GM12801 (cell line): ENCODE results near the gene PTPRN2.

Experiments
- TF ChIP-seq, protein P1 (sequence below): IDR thresholded peaks from one replicate; pipeline ENCODE4 v1.5.1; 2011; ENCODE audit warnings: control low read depth; ENCODE audit not compliant: insufficient read length; ENCODE audit errors: extremely low read depth

PTPRN2 gene

DNA sequence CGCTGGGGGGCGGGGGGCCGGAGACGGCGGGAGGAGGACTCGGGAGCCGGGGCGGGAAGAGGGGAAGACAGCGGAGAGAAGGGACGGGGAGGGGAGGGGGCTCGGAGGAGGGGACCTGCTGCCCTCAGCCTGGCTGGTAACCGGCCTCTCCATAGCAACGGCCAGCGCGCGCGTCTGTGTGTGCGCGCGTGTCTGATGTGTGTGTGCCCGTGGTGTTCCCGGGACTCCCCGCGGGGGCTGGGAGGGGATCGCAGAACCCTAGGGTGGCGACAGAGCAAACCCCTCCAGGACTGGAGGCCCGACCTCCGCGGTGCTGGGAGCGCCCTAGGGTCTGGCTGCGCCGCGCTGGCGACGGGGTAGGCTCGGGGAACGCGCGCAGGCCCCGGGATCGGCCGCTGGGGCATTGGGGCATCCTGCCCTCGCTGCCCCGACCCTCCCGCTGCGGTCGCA lies 894.5 kb downstream of the PTPRN2 start:
- TF ChIP-seq, protein P1, sequence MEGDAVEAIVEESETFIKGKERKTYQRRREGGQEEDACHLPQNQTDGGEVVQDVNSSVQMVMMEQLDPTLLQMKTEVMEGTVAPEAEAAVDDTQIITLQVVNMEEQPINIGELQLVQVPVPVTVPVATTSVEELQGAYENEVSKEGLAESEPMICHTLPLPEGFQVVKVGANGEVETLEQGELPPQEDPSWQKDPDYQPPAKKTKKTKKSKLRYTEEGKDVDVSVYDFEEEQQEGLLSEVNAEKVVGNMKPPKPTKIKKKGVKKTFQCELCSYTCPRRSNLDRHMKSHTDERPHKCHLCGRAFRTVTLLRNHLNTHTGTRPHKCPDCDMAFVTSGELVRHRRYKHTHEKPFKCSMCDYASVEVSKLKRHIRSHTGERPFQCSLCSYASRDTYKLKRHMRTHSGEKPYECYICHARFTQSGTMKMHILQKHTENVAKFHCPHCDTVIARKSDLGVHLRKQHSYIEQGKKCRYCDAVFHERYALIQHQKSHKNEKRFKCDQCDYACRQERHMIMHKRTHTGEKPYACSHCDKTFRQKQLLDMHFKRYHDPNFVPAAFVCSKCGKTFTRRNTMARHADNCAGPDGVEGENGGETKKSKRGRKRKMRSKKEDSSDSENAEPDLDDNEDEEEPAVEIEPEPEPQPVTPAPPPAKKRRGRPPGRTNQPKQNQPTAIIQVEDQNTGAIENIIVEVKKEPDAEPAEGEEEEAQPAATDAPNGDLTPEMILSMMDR: no peak

DNA sequence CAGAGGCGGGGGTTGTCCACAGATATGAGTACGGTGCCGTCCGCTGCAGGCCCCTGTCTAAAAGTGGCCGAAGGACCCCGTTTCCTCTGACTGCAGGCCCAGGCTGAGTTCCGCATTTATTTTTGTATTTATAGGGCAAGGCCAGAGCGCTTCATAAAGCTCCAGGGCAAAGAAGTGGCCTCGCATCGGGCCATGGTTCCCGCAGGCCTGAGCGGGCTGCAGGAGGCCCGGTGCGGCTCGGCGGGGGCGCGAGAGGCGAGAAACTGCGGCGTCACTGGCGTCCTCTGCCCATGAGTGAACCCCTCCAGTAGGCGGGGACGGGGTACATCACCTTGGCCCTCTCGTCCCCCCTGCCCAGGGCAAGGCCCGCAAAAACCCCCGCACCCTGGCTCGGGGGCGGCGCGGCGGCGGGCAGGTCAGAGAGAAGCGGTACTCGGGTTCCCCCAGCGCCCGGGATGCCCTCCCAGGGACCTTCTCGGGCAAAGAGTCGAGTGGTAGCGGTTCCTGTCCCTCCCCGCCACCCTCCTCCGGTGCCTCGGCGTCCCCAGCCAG lies 895.1 kb downstream of the PTPRN2 start:
- TF ChIP-seq, protein P1: no peak

DNA sequence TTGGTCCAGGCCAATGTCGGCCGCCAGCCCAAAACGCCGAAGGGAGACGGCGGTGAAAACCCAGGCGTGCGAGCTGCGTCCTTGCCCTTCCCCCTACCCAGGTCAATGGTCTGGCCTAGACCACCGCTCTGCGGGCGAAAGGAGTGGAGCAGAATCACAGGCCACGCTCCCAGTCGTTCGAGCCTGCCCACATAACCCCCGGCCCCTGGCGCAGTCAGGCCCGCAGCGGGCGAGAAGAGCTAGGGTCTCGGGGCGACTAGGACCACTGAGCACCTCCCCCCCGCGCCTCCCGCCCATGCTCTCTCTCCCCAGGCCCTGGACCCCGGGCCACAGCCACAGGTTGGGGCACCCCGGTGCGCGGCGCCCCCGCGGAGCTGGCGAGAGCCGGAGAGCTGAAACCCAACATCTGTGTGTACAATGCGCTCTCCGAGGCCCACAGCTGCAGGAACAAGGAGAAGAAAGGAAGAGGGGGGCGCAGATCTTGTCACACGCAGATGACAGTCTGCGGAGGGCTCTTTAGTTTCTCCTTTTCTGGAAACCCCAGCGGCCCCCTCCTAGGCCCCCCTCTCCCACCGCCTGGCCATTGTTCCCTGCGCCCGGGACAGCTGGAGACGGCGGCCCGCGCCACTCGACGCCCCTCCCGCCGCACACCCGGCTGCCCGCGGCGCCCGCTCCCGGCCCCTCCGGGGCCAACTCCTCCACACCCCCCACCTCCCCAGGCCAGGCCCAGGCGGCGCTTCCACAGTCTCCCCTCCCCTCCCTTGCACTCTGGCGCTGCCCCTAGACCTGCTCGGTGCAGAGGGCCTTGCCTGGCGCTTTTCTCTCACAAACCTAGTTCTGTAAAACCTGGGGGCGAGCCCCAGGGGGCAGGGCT lies 895.8 kb downstream of the PTPRN2 start:
- TF ChIP-seq, protein P1: no peak

DNA sequence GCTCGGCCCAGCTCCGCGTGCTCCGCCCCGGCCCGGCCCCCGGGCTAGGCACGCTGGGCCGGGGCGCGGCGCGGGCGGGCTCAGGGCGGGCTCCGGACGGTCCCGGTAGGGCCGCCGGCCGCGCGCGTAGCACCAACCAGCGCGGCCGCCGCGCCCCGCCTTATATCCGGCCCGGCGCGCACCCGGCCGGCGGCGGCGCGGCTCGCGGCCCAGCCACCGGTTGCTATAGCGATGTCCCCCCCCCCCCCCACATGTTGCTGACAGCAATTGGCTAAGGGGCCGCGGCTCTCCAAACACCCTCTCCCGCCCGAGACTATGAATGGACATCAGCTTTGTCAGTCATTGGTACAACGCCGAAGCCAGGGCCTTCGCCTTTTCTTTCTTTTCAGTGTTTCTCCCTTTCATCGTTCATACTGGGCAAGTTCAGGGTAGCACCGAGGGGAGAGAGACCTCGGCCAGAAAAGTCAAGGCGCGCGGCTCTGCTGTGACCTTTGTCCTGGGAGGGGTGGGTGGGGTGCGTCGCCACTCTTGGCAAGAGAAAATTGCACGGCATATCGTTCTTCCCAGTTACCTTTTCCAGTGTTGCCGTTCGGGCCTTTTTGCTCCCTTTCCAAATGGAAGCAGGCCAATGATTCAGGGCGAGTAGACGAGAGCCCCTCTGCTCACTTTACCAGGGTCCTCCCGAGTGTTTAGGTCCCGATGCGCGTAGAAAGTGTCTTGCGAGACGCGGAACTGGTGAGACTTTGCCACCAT lies 896.6 kb downstream of the PTPRN2 start:
- TF ChIP-seq, protein P1: no peak

DNA sequence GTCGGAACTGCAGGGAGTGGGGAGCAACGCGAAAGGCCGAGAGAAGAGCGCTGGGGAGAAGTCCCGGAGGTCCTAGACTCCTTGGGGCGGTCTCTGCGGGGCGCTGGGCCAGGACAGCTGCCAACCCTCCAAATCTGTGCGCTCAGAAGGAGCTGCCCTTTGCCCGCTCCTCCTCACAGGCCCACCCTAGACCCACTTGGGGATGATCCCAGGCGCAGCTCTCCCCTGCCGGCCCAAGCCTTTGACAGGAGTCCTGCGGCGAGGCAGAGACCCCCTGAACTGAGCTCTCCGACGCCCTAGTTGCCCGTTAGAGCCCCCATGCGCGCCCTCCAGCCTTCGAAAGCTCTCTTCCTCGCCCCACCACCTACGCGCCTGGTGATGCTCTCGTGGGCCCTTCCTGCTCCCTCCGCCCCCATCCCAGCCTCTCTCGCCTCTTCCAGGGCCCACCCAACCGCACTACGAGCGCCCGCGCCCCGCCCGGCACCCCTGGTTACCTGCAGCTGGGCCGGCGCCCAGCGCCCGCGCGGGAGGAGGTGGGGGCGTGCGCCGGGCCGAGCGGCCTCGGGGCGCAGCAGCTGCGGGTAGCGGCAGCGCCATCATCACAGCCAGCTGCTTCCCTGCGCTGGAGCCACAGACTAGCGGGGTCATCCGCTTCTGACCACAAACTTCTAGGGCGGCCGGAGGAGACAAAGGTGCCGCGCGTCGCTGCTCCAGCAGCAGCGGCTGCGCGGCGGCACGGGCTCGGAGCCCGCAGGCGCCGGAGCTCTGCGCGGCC lies 897.4 kb downstream of the PTPRN2 start:
- TF ChIP-seq, protein P1: no peak

DNA sequence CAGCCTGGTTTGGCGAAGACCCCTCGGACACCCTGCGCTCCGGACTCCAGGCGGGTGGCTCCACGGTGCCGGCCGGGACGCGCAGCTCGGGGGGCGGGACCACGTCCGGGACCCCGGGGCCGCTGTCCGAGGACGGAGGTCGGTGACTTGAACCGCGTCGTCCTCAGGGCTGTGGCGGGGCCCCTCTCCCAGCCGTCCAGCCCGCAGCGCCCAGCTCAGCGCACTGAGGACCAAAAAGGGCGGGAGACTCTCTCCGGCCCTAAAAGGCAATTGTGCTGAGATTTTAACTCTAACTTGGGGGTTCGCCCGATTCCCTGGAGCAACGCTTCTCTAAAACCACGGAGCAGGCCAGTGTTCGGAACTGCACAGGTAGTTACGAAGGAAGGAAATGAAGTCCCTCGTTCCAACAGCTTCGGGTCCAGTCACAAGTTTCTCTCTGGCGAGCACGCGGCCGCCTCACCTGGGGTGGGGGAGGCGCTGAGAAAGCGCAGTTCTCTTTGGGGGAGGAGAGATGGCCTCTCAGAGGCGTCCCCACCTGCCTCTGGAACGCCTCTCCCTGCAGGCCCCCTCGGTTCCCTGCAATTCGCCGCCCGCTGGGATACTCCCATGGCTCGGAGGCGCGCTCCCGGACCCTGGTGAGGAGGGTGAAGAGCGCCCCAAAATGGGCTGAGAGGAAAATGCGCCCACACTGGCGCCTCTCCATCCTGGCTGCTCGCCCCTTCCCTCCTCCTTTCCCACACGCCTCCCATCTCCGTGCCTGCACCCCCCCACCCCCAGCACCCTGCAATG lies 898.2 kb downstream of the PTPRN2 start:
- TF ChIP-seq, protein P1: no peak
